IMR-90 (cell line): ENCODE measurements around the gene VPS33B. TPM values are rescaled to one million over a fixed set of nuclear protein-coding genes. Genes with fewer than 3 reads are reported as not detected.

Source experiments
- ATAC-seq: fragments of 200-7000 bp; cut with Tn5 transposase; 2 replicates; pipeline ENCODE4 v1.9.1; 2020; ENCODE audit warnings: low read depth, mild to moderate bottlenecking, moderate library complexity
- BruUV-seq: library from RNA; stranded (reverse); fragments of 400-500 nt; replicated peaks from 2 replicates; lab custom pipeline; 2021; lab: Mats Ljungman, UMichigan
- CTCF ChIA-PET: fragments of 300-600 bp; formaldehyde crosslinking; extraction: SDS; loops from one replicate; lab custom pipeline; 2021; ENCODE audit warnings: antibody characterized with exemption; lab: Yijun Ruan, JAX
- POLR2A ChIA-PET: fragments of 300-600 bp; sonication (Branson Sonifier 250); formaldehyde crosslinking; loops from one replicate; lab custom pipeline; 2022; ENCODE audit warnings: antibody characterized with exemption; ENCODE audit not compliant: unreplicated experiment; lab: Charles Lee
- DNase-seq: peaks from one replicate; pipeline ENCODE4 v3.0.0; 2013
- H2AFZ ChIP-seq: replicated peaks from 2 replicates; pipeline ENCODE3; 2013; ENCODE audit warnings: low read length, mild to moderate bottlenecking; ENCODE audit not compliant: poor library complexity
- H2AK5ac ChIP-seq: 2 replicates; pipeline ENCODE4 v1.6.1; 2013; ENCODE audit warnings: low read depth, low read length, inconsistent platforms
- H2AK9ac ChIP-seq: replicated peaks from 2 replicates; pipeline ENCODE3; 2013; ENCODE audit warnings: mild to moderate bottlenecking, low read depth, low read length, moderate library complexity; ENCODE audit not compliant: poor library complexity
- H2BK120ac ChIP-seq: 2 replicates; pipeline ENCODE4 v1.6.1; 2013; ENCODE audit warnings: low read depth, low read length, inconsistent platforms
- H2BK15ac ChIP-seq: 3 replicates; pipeline ENCODE4 v1.6.1; 2013; ENCODE audit warnings: low read depth, low read length, inconsistent platforms
- H2BK20ac ChIP-seq: 2 replicates; pipeline ENCODE4 v1.6.1; 2013; ENCODE audit warnings: low read depth, mild to moderate bottlenecking, inconsistent platforms, low read length, moderate library complexity
- H2BK5ac ChIP-seq: 2 replicates; pipeline ENCODE4 v1.6.1; 2013; ENCODE audit warnings: mild to moderate bottlenecking, low read depth, low read length, inconsistent platforms; ENCODE audit not compliant: poor library complexity, severe bottlenecking
- H3K14ac ChIP-seq: replicated peaks from 2 replicates; pipeline ENCODE4 v1.6.1; 2013; ENCODE audit warnings: low read depth, low read length, inconsistent platforms
- H3K18ac ChIP-seq: 2 replicates; pipeline ENCODE4 v1.6.1; 2013; ENCODE audit warnings: low read depth, low read length, control low read depth
- H3K23ac ChIP-seq: 2 replicates; pipeline ENCODE4 v1.6.1; 2013; ENCODE audit warnings: low read depth, low read length, inconsistent platforms
- H3K27ac ChIP-seq: 2 replicates; pipeline ENCODE4 v1.5.1; 2013; ENCODE audit warnings: mild to moderate bottlenecking, control low read depth, low read length; ENCODE audit not compliant: insufficient read depth
- H3K27me3 ChIP-seq: 2 replicates; pipeline ENCODE4 v1.6.1; 2013; ENCODE audit warnings: low read length; ENCODE audit not compliant: control insufficient read depth, insufficient read depth
- H3K36me3 ChIP-seq: 2 replicates; pipeline ENCODE4 v1.6.1; 2013; ENCODE audit warnings: low read length, mixed read lengths; ENCODE audit not compliant: control insufficient read depth, insufficient read depth
- H3K4ac ChIP-seq: 2 replicates; pipeline ENCODE4 v1.6.1; 2013; ENCODE audit warnings: low read depth, low read length, inconsistent platforms
- H3K4me1 ChIP-seq: 2 replicates; pipeline ENCODE4 v1.6.1; 2013; ENCODE audit warnings: low read length, mixed read lengths; ENCODE audit not compliant: control insufficient read depth, insufficient read depth
- H3K4me2 ChIP-seq: 2 replicates; pipeline ENCODE4 v1.6.1; 2013; ENCODE audit warnings: low read depth, mild to moderate bottlenecking, control low read depth, low read length, moderate library complexity
- H3K4me3 ChIP-seq: 2 replicates; pipeline ENCODE4 v1.5.1; 2013; ENCODE audit warnings: low read depth, mild to moderate bottlenecking, control low read depth, low read length, moderate library complexity; ENCODE audit not compliant: insufficient read depth
- H3K56ac ChIP-seq: 2 replicates; pipeline ENCODE4 v1.6.1; 2013; ENCODE audit warnings: low read length, inconsistent platforms; ENCODE audit not compliant: insufficient read depth; ENCODE audit errors: extremely low read depth
- H3K79me1 ChIP-seq, 2 experiments: 2 replicates each; pipeline ENCODE4 v1.6.1; 2013; ENCODE audit warnings: low read length in 2 of 2, inconsistent platforms in 1 of 2, low read depth in 1 of 2
- H3K9ac ChIP-seq: 2 replicates; pipeline ENCODE4 v1.6.1; 2013; ENCODE audit warnings: low read depth, low read length, control low read depth
- H3K9me1 ChIP-seq: 2 replicates; pipeline ENCODE4 v1.6.1; 2013; ENCODE audit warnings: low read length, inconsistent platforms; ENCODE audit not compliant: insufficient read depth
- H3K9me3 ChIP-seq: 2 replicates; pipeline ENCODE4 v1.6.1; 2013; ENCODE audit warnings: low read length; ENCODE audit not compliant: control insufficient read depth, insufficient read depth
- H4K20me1 ChIP-seq: 2 replicates; pipeline ENCODE4 v1.6.1; 2013; ENCODE audit warnings: low read length, inconsistent platforms; ENCODE audit not compliant: insufficient read depth
- H4K5ac ChIP-seq: 2 replicates; pipeline ENCODE4 v1.6.1; 2013; ENCODE audit warnings: mild to moderate bottlenecking, low read depth, low read length, control low read depth
- H4K8ac ChIP-seq, 2 experiments: 2 replicates each; pipeline ENCODE4 v1.6.1; 2013; ENCODE audit warnings: low read depth in 2 of 2, low read length in 2 of 2, control low read depth in 1 of 2, inconsistent platforms in 1 of 2
- H4K91ac ChIP-seq: 2 replicates; pipeline ENCODE4 v1.6.1; 2013; ENCODE audit warnings: low read depth, low read length, inconsistent platforms; ENCODE audit not compliant: insufficient read depth
- BHLHE40 ChIP-seq: fragments of 150-350 bp; IDR thresholded peaks from 2 replicates; pipeline ENCODE4 v1.6.1; 2016; ENCODE audit warnings: mild to moderate bottlenecking, low read depth, low read length
- CHD1 ChIP-seq: IDR thresholded peaks from 2 replicates; pipeline ENCODE4 v1.6.1; 2012; ENCODE audit warnings: low read depth, low read length, improper control_type of control experiment
- CTCF ChIP-seq: conservative IDR thresholded peaks from 2 replicates; pipeline ENCODE4 v1.5.1; 2012; ENCODE audit warnings: mild to moderate bottlenecking, low read depth, low read length, improper control_type of control experiment
- ELK1 ChIP-seq: fragments of 150-350 bp; IDR thresholded peaks from 2 replicates; pipeline ENCODE4 v1.6.1; 2016; ENCODE audit warnings: low read depth, mild to moderate bottlenecking, low read length, moderate library complexity, borderline replicate concordance
- FOS ChIP-seq: fragments of 150-350 bp; IDR thresholded peaks from 2 replicates; pipeline ENCODE4 v1.6.1; 2016; ENCODE audit warnings: low read depth, low read length
- MAFK ChIP-seq: IDR thresholded peaks from 2 replicates; pipeline ENCODE4 v1.6.1; 2012; ENCODE audit warnings: low read depth, low read length, improper control_type of control experiment
- MAZ ChIP-seq: IDR thresholded peaks from 2 replicates; pipeline ENCODE4 v1.6.1; 2012; ENCODE audit warnings: low read depth, mild to moderate bottlenecking, low read length, improper control_type of control experiment, moderate library complexity, borderline replicate concordance
- NFE2L2 ChIP-seq: fragments of 150-350 bp; IDR thresholded peaks from 2 replicates; pipeline ENCODE4 v1.6.1; 2016; ENCODE audit warnings: low read depth, mild to moderate bottlenecking, low read length
- RAD21 ChIP-seq: IDR thresholded peaks from 2 replicates; pipeline ENCODE4 v1.6.1; 2012; ENCODE audit warnings: low read length, improper control_type of control experiment
- RCOR1 ChIP-seq: IDR thresholded peaks from 2 replicates; pipeline ENCODE4 v1.6.1; 2012; ENCODE audit warnings: mild to moderate bottlenecking, low read length, improper control_type of control experiment; ENCODE audit not compliant: insufficient replicate concordance
- SMC3 ChIP-seq: fragments of 150-350 bp; IDR thresholded peaks from 2 replicates; pipeline ENCODE4 v1.6.1; 2016; ENCODE audit warnings: low read depth, mild to moderate bottlenecking, antibody characterized with exemption, low read length, moderate library complexity
- USF2 ChIP-seq: fragments of 150-350 bp; IDR thresholded peaks from 2 replicates; pipeline ENCODE4 v1.6.1; 2017; ENCODE audit warnings: mild to moderate bottlenecking, antibody characterized with exemption, low read length, low read depth
- WGBS, 2 experiments: methylation state at CpG; one replicate each; pipeline versions ENCODE4 v1.1.5 to v1.1.7; 2013; ENCODE audit warnings: missing lambda C conversion rate in 2 of 2; ENCODE audit not compliant: insufficient read length in 1 of 2; ENCODE audit errors: extremely low coverage in 2 of 2; 5-methylcytosine and 5-hydroxymethylcytosine counted together
- dilution Hi-C: fragments of 300-500 bp; cut with HindIII; formaldehyde crosslinking; loops from one replicate; pipeline ENCODE4 v1.14.3; 2018; ENCODE audit warnings: low sequenced_read_pairs; ENCODE audit not compliant: unreplicated experiment
- in situ Hi-C: fragments of 300-500 bp; cut with MboI; formaldehyde crosslinking; loops from 3 replicates; pipeline ENCODE4 v1.14.3; 2019; ENCODE audit warnings: low sequenced_read_pairs, inconsistent platforms, mixed read lengths
- intact Hi-C: fragments of 100-400 bp; cut with micrococcal nuclease; formaldehyde crosslinking; loops from 2 replicates; pipeline ENCODE4 v1.10.0; 2022
- polyA plus RNA-seq, 3 experiments: library from polyadenylated mRNA; depleted of rRNA; stranded (reverse); fragments of >200 nt; gene quantifications; 2 replicates each; pipeline ENCODE4 v1.2.3, GENCODE V29; 2012; ENCODE audit warnings: low replicate concordance in 1 of 3
- total RNA-seq: library from RNA; depleted of rRNA; stranded (reverse); fragments of >200 nt; gene quantifications from 2 replicates; pipeline ENCODE4 v1.2.3, GENCODE V29; 2012

VPS33B gene
- total and polyA plus RNA-seq, 2 of the 4 experiments (the other 2 are of a cell fraction) = 9.0 to 11.3 TPM

GRCh38 chr15:91068966-91069365, 46.6 kb upstream of the VPS33B start:
- TF ChIP-seq FOS (no peak), RCOR1 (no peak), MAFK (no peak), NFE2L2 (no peak), ELK1 (no peak), CTCF (no peak), BHLHE40 (no peak), SMC3 (no peak), USF2 (no peak), RAD21 (no peak), CHD1 (no peak), MAZ (no peak)
- H3K36me3 ChIP-seq = no peaks in the 10 kb centered on the region
- no peak overlapping the region for H3K18ac ChIP-seq
- no peaks in the 10 kb centered on the region; the same call in 1 of the 2 replicates for H3K27me3 ChIP-seq
- H3K23ac ChIP-seq = no peak overlapping the region
- BruUV-seq = no TSS peak
- H2AK9ac ChIP-seq = no peak overlapping the region
- no peak overlapping the region for H2BK5ac ChIP-seq
- ATAC-seq (no peak), DNase-seq (no peak)
- no peak overlapping the region for H3K4ac ChIP-seq
- no peak overlapping the region for H3K4me2 ChIP-seq
- intact Hi-C loops = no loop called here
- H3K79me1 ChIP-seq = no peaks in the 10 kb centered on the region
- H3K27ac ChIP-seq = no peak overlapping the region
- H3K56ac ChIP-seq = no peak overlapping the region
- no peak overlapping the region for H2AFZ ChIP-seq
- H3K4me1 ChIP-seq = no peaks in the 10 kb centered on the region
- no peaks in the 10 kb centered on the region for H3K9me3 ChIP-seq
- no peak overlapping the region for H4K5ac ChIP-seq
- H3K4me3 ChIP-seq = no peak overlapping the region
- CTCF ChIA-PET = interaction anchor here (0.6 kb wide), 1 partner anchor 735 kb away, joined by 3 read pairs; no protein-coding TSS in a partner anchor
- H2AK5ac ChIP-seq = no peak overlapping the region
- H4K20me1 ChIP-seq = no peaks in the 10 kb centered on the region
- no CpG with 5 or more reads among the region's 3 CpGs for WGBS, 2 experiments
- H2BK15ac ChIP-seq = no peak overlapping the region
- POLR2A ChIA-PET = no interaction called here
- H3K9ac ChIP-seq = no peak overlapping the region
- H3K14ac ChIP-seq = no peak overlapping the region
- H4K91ac ChIP-seq = no peak overlapping the region
- no peaks in the 10 kb centered on the region for H3K9me1 ChIP-seq
- dilution Hi-C loops = loop anchor here (25.0 kb wide), 1 partner anchor 193 kb away; no protein-coding TSS in a partner anchor
- H4K8ac ChIP-seq = no peak overlapping the region
- in situ Hi-C loops = no loop called here
- no peak overlapping the region for H2BK20ac ChIP-seq
- H2BK120ac ChIP-seq = no peak overlapping the region
